ENCODE results near the gene ZC3H4. TPM values are rescaled to one million over a fixed set of nuclear protein-coding genes. Genes with fewer than 3 reads are reported as not detected.

ZC3H4 gene
- total and polyA plus RNA-seq, 4 donors: 2.9 to 11.8 (median 6.3) TPM

GRCh38 chr19:47044946-47045866 lies 68.4 kb downstream of the ZC3H4 start:
- no peaks in the 10 kb centered on the region for H3K9me3 ChIP-seq (ENCODE audit: control insufficient read depth in 4 of 4, low read length in 3 of 4)
- DNase-seq (ENCODE audit: low spot score): no peak
- H3K9ac ChIP-seq (ENCODE audit: low read depth in 1 of 2, low read length in 2 of 2): no peak overlapping the region
- TF ChIP-seq ZBTB33 (IDR thresholded peaks at IDR 0.05) (no peak), TAF1 (conservative IDR thresholded peaks at IDR 0.05) (no peak)
- peaks cover 0 to 12% (median 9%) of the 10 kb centered on the region in 4 donors for H3K4me1 ChIP-seq (ENCODE audit: control insufficient read depth in 4 of 4, insufficient read depth in 4 of 4, low read length in 3 of 4)
- H3K36me3 ChIP-seq (ENCODE audit: control insufficient read depth in 4 of 4, insufficient read depth in 3 of 4, low read depth in 1 of 4, low read length in 3 of 4): no peaks in the 10 kb centered on the region
- 97% methylated on average over 56 of the region's 56 CpGs for WGBS
- no peak overlapping the region for H3K4me3 ChIP-seq (ENCODE audit: low read depth in 1 of 3, low read length in 3 of 3)
- H3K27me3 ChIP-seq (ENCODE audit: control insufficient read depth in 4 of 4, insufficient read depth in 4 of 4, low read length in 3 of 4): no peaks in the 10 kb centered on the region
- H3K27ac ChIP-seq (ENCODE audit: low read depth in 1 of 2, low read length in 2 of 2): no peak overlapping the region

GRCh38 chr19:47040869-47041268 lies 72.7 kb downstream of the ZC3H4 start:
- Histone ChIP-seq H3K4me3 (ENCODE audit: low read depth in 1 of 3, low read length in 3 of 3) (no peak overlapping the region), H3K27ac (ENCODE audit: low read depth in 1 of 2, low read length in 2 of 2) (no peak overlapping the region), H3K9ac (ENCODE audit: low read depth in 1 of 2, low read length in 2 of 2) (no peak overlapping the region), H3K36me3 (ENCODE audit: control insufficient read depth in 4 of 4, insufficient read depth in 3 of 4, low read depth in 1 of 4, low read length in 3 of 4) (no peaks in the 10 kb centered on the region), H3K9me3 (ENCODE audit: control insufficient read depth in 4 of 4, low read length in 3 of 4) (no peaks in the 10 kb centered on the region), H3K4me1 (ENCODE audit: control insufficient read depth in 4 of 4, insufficient read depth in 4 of 4, low read length in 3 of 4) (peaks cover 0 to 6% (median 5%) of the 10 kb centered on the region in 4 donors), H3K27me3 (ENCODE audit: control insufficient read depth in 4 of 4, insufficient read depth in 4 of 4, low read length in 3 of 4) (no peaks in the 10 kb centered on the region)
- no peak for DNase-seq (ENCODE audit: low spot score)
- TF ChIP-seq JUND (IDR thresholded peaks at IDR 0.05): no peak
- TF ChIP-seq TAF1 (conservative IDR thresholded peaks at IDR 0.05): no peak
- no peak for TF ChIP-seq NR2F2 (IDR thresholded peaks at IDR 0.05)
- no peak for TF ChIP-seq YY1 (IDR thresholded peaks at IDR 0.05)
- no peak for TF ChIP-seq RXRA (IDR thresholded peaks at IDR 0.05)
- TF ChIP-seq ZBTB33 (IDR thresholded peaks at IDR 0.05): no peak
- no peak for TF ChIP-seq EGR1 (IDR thresholded peaks at IDR 0.05; ENCODE audit: low read depth in 2 of 2)
- TF ChIP-seq RAD21 (IDR thresholded peaks at IDR 0.05): no peak
- WGBS: 75% methylated on average over 8 of the region's 8 CpGs

GRCh38 chr19:47039239-47039874 lies 74.2 kb downstream of the ZC3H4 start:
- 94% methylated on average over 17 of the region's 17 CpGs for WGBS
- Histone ChIP-seq H3K36me3 (ENCODE audit: control insufficient read depth in 4 of 4, insufficient read depth in 3 of 4, low read depth in 1 of 4, low read length in 3 of 4) (no peaks in the 10 kb centered on the region), H3K4me1 (ENCODE audit: control insufficient read depth in 4 of 4, insufficient read depth in 4 of 4, low read length in 3 of 4) (peaks cover 3 to 13% (median 8%) of the 10 kb centered on the region in 4 donors), H3K27ac (ENCODE audit: low read depth in 1 of 2, low read length in 2 of 2) (no peak overlapping the region), H3K4me3 (ENCODE audit: low read depth in 1 of 3, low read length in 3 of 3) (no peak overlapping the region), H3K27me3 (ENCODE audit: control insufficient read depth in 4 of 4, insufficient read depth in 4 of 4, low read length in 3 of 4) (no peaks in the 10 kb centered on the region), H3K9ac (ENCODE audit: low read depth in 1 of 2, low read length in 2 of 2) (no peak overlapping the region), H3K9me3 (ENCODE audit: control insufficient read depth in 4 of 4, low read length in 3 of 4) (no peaks in the 10 kb centered on the region)
- no peak for DNase-seq (ENCODE audit: low spot score)
- TF ChIP-seq HNF4A (conservative IDR thresholded peaks at IDR 0.05) (no peak), MAX (IDR thresholded peaks at IDR 0.05) (no peak), TAF1 (conservative IDR thresholded peaks at IDR 0.05) (no peak), GABPA (IDR thresholded peaks at IDR 0.05 in 1 of 2, conservative IDR thresholded peaks at IDR 0.05 in 1 of 2) (no peak), RAD21 (IDR thresholded peaks at IDR 0.05) (no peak), RXRA (IDR thresholded peaks at IDR 0.05) (no peak), FOXA2 (IDR thresholded peaks at IDR 0.05) (no peak), YY1 (IDR thresholded peaks at IDR 0.05) (no peak), ZBTB33 (IDR thresholded peaks at IDR 0.05) (no peak), NR2F2 (IDR thresholded peaks at IDR 0.05) (no peak), FOXA1 (IDR thresholded peaks at IDR 0.05) (no peak), EGR1 (IDR thresholded peaks at IDR 0.05; ENCODE audit: low read depth in 2 of 2) (no peak), JUND (IDR thresholded peaks at IDR 0.05) (no peak), SP1 (IDR thresholded peaks at IDR 0.05) (no peak)
- TF ChIP-seq, protein P1, sequence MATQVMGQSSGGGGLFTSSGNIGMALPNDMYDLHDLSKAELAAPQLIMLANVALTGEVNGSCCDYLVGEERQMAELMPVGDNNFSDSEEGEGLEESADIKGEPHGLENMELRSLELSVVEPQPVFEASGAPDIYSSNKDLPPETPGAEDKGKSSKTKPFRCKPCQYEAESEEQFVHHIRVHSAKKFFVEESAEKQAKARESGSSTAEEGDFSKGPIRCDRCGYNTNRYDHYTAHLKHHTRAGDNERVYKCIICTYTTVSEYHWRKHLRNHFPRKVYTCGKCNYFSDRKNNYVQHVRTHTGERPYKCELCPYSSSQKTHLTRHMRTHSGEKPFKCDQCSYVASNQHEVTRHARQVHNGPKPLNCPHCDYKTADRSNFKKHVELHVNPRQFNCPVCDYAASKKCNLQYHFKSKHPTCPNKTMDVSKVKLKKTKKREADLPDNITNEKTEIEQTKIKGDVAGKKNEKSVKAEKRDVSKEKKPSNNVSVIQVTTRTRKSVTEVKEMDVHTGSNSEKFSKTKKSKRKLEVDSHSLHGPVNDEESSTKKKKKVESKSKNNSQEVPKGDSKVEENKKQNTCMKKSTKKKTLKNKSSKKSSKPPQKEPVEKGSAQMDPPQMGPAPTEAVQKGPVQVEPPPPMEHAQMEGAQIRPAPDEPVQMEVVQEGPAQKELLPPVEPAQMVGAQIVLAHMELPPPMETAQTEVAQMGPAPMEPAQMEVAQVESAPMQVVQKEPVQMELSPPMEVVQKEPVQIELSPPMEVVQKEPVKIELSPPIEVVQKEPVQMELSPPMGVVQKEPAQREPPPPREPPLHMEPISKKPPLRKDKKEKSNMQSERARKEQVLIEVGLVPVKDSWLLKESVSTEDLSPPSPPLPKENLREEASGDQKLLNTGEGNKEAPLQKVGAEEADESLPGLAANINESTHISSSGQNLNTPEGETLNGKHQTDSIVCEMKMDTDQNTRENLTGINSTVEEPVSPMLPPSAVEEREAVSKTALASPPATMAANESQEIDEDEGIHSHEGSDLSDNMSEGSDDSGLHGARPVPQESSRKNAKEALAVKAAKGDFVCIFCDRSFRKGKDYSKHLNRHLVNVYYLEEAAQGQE (IDR thresholded peaks at IDR 0.05): no peak

Measured in liver (tissue), 9 donors.